Stimulated activated CD4-positive, alpha-beta T cell treated with anti-CD3 and anti-CD28 coated beads, Interleukin-1b, Interleukin-23, amount 100 ng/mL, for 4 hours (primary cell): ENCODE results near the gene MRM3.
"Not testable (repeated sequence)": the region's sequence is repeated elsewhere in the genome, so short reads cannot be mapped to it uniquely, and the experiment has no call there.

Experiments used
- DNase-seq, 2 donors: peaks; one replicate each; pipeline ENCODE4 v3.0.0-alpha.2; 2020; ENCODE audit warnings: low read depth in 2 of 2

MRM3 gene

DNA sequence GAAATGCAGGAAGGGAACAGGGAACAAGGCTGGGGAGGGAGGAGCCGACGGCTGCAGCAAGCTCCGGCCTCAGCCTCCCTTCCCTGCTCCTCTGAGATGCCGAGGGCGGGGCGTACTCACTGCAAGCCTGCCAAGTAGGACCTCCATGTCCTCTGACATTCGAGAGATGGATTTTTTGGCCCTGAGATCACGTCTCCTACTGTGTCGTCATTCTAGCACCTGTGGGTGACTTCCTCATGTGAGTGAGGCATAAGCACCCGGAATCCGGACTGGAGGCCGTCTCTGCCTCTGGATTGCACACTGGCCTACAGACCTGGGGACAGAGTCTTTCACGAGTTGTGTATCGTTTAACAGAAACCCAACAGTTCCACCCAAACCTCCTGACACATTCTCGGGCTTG is 14.5 kb downstream of the MRM3 start:
- DNase-seq, result no peak

DNA sequence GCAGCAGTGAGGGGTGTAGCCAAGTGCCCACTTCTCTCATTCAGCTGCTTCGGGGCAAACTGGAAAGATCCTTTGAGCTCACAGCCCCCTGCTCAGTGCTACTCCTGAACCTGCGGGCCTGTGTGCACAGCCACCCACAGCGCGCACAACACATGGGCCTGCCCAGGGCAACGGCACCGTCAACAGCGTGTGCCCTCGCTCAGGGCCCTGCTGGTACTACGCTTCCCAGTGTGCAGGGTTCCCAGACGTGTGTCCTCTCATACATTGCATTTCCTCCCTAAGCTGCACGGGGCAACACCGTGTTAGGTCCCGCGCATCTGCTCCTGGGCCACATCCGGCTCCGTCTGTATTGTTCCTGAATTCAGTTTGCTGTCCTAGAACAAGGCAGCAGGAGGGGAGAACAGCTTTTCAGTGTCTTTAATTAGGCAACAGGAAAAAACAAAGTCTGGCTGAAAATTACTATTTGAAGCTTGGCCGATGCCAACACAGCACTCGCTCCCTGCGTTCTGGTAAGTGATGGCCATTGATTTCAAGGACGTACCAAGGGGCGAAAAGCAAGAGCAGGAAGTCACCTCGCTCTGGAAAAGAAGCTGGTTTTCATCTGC is 15.2 kb downstream of the MRM3 start:
- no peak for DNase-seq

DNA sequence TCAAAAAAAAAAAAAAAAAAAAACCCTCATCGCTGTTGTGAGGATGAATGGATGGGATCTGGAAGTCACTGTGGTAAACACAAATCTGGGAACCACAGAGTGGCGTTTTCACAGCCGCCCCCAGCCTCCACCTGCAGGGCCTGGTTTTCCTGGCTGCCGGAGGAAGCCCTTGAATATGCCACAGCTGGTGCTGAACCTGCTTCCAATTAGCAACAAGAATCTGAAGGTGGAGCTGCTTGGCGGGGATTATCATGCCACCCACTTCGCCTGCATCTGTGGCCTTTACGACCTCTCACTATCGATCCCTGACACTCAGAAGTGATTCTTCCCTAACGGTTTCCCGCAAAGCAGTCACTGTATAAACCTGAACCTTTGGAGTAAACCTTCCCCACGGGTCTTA is 16.1 kb downstream of the MRM3 start:
- no peak for DNase-seq

DNA sequence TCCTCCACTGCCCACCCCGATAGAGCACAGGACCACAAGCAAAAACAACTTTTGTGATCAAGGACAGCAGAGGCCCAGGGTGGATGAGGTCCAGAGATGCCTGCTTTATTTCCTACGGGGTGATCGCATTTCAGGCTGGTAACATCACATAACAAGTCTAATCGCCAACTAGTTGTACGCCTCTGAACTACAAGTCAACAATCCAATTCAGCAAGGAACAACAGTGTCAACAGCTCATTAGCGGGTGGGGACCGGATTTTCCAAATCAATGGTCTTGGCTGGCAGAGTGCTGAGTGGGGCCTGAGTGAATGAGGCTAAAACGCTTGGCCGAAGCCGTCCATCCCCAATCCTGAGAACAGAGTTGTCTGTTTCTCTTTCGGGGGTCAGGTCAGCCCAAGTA is 17.1 kb downstream of the MRM3 start:
- no peak for DNase-seq

DNA sequence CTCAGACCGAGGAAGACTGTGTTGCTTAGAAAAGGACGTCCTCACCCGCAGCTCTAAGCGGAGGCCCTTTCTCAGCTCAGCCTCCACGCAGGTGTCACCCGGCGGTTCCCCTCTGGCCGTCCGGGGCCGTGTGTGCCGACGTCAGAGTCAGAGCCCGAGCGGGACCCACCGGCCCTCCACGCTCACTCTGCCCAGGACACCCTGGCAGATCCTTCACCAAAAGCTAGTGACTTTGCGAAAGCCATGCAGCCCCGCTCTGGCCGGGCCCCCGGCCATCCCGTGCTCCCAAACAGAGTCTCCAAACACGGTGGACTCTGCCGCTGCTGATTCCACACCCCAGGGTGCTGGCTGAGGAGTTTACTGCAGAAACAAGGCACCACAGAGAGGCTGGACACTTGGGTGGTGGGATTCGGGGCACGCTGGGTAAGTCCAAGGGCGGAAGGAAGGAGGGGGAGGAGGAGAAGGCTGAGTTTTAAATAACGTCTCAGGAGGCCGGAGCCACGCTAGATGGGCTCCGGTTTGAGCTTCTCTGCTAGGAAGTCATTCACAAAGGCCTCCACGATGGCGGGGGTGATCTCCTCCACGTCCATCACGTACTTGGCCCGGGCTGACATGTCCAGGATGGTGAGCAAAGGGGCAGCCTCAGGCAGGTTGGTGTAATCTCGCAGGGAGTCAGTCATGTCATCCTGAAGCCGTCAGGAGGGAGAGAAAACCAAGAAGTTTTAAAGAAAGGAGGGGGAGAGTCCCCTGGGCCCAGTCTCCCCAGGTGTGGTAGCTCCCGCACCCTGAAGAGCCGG is 18.5 kb downstream of the MRM3 start:
- no peak for DNase-seq

DNA sequence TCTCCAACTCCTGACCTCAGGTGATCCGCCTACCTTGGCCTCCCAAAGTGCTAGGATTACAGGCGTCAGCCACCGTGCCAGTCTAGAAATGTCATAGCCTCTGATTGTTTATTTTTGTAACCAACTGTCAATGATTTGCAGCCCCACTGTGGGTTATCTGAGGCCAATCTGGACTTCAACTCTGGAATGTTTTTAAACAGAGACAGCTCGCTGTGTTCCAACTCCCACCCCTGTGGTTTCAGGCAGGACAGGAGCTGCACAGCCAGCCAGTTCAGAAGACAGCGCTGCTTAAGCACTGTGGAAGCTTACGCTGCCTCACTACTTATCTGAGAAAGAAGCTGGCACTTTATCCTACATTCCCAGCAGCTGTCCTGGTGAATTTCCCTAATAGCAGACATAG is 19.5 kb downstream of the MRM3 start:
- no peak for DNase-seq

DNA sequence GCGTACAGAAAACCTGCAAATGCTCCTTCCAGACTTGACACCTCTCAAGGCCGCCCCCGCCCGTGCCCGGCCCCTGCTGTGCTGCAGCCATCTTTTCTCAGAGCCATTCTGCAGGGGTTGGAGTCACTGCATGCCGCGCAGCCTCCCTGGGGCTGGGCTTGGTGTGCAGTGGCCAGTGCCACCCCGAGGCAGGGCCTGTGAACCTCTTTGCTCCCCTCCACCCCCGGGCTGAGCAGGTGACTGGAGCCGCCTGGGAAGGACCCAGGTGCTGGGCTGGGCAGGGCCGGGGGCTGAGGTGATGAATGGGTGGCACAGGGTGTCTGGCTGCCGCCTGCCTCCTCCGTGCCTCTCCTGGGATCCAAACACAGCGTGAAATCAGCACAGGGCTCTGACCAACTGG is 20.3 kb downstream of the MRM3 start:
- no peak for DNase-seq

DNA sequence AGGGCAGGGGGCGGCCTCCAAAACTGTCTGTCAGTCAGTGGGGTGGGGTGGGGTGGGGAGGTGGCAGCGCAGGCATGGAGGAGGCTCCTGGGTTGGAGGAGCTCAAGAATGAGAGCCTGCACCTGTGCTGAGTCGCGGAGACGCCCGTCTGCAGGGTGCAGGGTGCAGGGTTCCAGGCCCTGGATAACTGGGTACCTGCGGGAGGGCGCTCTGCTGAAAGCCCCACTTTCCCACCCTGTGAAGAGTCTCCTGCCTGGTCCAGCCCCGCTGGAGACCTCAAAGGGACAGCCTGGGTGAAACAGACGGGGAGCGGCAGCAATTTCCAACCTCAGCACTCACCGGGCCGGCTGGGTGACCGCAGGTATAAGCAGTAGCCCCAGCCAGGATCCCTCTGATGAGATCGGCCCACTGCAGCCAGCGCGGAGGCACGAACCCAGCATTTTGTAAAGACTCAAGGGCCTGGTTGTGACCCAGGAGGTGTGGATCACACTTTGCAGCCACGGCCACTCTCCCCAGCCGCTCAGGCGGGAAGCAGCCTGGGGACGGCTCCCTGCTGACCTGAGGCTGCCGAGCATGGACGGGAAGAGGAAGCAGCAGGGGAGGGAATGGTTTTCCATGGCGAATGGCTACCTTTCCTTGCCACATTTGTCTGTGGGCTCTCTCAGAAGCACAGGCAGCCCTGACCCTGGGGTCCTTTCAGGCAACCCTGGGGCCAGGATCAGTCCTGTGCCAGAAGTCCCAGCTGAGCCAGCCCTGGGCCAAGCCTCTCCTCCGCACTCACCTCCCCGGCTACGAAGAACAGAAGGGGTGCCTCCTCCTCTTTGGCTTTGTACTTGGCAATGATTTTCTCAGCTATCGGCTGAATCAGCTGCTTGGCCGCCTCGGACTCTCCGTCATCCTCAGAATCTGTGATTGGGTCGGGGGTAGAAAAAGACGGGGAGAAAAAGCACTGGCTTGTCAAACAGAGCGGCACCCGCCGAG is 21.0 kb downstream of the MRM3 start:
- DNase-seq, result no peak

DNA sequence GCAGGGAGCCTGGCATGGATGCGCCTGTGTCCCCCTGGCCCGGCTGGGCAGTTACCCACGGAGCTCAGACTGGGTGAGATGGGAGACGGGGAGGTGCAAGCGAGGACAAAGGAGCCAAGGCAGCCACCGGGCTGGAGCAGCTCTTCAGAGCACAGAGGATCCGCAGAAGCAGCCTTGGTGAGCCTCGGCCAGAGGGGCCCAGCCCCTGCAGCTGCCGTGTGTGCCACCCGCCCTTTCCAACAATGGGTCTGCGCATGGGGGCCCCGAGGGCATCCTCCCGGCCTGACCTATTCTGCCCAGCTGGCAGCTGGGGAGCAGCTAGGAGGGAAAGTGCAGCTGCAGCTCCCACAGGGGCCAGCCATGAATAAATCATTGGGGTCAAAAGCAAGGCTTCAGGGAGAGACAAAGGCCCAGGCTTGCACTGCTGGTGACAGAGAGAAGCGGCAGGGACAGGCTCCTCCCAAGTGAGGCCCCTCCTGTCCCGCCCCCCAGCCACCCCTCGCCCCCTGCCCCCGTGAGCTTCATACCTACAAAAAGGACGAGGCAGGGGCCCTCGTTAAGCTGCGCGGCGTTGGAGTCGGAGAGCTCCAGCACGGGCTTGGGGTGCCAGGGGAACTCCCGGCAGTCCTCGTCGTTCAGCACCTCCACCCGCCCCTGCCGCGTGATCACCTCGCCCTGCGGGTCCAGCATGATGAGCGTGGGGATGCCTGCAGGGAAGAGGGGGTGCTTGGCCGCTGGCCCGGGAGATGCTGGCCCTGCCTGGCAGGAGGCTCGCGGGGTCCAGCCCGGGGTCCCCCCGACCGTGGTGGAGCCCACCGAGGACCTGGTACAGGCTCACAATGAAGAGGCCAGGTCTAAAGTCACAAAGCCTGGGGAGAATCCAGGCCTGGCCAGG is 22.6 kb downstream of the MRM3 start:
- DNase-seq, result no peak

DNA sequence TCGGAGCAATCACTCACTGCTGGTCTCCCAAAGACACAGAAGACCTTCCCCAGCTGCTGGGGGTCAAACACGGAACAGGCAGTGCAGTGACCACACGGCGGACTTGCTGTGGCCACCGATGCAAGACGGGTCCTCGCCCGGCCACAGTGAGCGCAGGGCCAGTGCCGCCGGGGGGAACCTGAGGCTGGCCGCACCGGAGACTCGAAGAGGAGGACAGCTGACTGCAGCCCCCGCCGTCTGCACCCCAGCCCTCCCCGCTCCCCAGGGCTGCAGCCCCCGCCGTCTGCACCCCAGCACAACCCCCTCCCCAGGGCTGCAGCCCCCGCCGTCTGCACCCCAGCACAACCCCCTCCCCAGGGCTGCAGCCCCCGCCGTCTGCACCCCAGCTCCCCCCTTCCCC is 23.7 kb downstream of the MRM3 start:
- DNase-seq, result not testable (repeated sequence)

DNA sequence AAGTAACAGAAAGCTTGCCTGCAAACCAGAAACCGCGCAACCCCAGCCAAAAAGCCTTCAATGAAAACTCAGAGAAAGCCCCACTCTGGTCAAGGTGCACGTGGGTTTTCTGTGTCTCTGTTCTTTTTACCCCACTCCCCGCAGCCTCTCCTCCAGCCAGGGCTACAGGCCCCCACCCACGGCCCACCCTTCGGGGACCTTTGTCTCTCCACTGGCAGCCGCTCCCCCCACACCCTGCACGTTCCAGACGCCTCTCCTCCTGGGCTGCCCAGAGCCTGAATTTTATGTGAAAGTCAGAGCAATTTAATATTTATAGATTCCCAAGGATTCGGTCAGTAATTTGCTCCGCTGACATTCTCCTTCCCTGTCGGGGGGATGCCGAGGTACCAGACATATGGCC is 24.2 kb downstream of the MRM3 start:
- DNase-seq, result no peak

DNA sequence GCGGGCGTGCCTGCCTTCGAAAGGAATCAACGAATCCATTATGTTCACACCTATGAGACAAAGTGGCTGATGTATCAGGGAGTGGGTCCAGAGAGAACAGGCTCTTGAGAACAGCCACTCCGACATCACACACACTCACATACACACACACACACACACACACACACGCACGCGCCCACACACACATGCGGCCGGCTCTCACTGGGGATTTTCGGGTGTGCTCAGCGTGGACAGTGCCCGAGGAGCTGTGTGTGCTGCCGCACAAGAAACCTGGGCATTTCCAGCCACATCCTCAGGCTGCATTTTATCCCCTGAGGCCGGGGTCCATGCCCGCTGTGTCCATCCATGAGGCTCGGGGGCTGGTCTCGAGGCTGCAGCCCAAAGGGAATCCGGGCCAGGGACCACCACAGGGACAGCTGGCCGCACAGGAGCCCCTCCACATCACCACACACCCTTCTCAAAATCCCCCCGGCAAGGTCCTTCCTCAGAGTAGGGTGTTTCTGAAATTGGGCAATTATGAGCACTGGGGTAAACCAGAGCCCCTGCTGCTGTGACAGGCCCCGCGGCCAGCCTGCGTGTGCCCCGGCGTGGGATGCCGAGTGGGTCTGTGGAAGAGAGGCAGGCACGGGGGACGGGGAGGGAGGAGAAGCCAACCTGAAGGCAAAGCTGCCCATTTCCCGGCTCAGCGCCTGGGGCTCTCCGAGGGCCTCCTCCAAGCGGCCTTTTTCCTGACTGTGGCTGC is 24.8 kb downstream of the MRM3 start:
- no peak for DNase-seq

DNA sequence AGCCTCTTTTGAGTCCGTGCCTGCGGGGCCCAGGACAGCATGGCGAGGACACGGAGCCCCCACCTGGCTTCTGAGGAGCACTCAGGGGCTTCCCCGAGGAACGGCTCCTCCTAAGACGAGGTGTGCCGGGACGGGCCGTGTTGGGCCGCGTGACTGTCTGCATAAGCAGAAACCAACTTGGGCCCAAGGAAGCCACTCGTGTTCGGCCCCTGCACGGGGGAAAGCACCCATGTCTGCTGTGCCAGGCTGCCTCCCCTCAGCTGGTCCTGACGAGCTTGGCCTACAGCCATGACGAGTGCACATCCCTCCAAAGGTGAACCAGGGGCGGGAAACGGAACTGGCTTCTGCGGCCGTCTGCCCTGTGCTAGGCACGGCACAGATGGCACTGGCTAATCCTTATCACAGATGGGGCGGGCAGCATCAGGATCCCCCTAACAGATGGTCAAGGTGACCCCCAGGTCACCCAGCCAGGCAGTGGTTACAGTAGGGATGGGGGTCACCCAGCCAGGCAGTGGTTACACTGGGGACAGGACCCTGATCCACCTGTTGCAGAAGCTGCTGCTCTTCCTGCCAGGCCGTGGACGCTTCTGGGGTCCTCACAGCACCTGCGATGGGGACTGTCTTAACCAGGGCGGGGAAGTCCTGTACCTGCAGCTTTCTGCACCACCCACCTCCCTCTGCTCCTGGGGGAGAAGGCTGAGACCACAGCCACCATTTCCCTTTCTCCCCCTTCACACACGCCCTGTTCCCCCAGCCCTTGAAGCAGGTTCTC is 25.6 kb downstream of the MRM3 start:
- DNase-seq, result no peak

DNA sequence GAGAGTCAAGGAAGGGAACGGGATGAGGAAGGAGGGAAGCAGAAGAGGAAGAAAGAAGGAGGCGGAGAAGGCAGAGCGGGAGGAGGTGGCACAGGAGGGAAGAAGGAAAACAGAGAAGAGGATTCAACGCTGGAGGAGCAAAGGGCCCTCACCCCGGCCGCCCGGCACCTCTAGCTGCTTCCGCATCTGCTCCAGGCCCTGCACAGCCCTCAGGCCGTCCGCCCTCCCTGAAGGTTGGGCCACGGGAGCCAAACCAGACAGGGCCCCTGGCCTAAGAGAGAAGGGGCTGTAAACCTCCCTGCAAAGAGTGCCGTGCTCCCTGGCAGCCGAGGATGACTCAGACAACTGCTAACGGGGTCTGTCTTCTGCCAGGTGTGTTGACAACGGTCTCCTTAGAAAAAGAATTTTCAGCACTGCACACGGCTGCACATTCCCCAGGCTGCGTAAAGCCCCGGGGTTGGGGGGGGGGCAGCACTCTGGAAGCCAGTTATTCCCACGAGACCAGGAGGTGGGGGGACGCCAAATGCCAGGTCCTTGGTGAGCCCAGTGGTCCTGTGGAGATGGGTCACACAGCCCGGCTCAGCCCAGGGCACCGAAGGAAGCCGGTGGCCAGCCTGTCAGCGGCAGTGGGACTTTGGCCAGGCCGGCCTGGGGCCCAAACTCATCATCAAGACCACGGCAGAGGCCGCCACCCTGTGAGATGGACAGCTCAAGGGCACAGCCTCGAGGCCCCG is 29.1 kb downstream of the MRM3 start:
- no peak for DNase-seq

DNA sequence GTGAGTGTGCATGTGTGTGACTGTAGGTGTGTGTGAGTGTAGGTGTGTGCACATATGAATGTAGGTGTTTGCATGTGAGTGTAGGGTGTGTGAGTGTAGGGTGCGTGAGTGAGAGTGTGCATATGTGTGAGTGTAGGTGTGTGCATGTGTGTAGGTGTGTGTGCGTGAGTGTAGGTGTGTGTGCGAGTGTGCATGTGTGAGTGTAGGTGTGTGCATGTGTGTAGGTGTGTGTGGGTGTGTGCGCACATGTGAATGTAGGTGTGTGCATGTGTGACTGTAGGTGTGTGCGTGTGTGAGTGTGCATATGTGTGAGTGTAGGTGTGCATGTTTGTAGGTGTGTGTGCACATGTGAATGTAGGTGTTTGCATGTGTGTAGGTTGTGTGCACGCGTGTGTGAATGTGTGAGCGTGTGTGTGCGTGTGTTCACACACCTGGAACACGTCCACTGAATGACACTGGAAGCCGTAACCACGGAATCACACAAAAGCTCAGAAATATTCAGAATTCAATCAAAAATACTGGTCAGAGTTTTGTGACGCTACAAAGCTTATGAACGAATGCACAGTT is 30.6 kb downstream of the MRM3 start:
- DNase-seq, result no peak

DNA sequence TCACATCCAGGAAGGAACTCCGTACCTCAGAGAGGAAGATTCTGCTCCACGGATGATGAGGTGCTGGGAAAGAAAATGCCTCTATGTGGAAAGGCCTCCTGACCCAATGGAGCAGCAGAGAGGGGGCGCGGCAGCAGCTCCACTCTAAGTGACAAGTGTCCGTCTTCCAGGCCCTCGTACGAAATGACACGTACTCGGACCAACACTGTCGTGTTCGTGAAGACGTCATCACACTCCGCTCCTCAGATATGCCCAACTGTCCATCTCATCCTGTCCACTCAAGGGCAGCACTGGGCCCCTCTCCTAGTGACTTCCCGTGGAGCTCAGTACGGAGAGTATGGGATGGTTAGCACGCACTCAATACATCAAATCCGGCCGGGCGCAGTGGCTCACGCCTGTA is 32.2 kb downstream of the MRM3 start:
- DNase-seq, result no peak

DNA sequence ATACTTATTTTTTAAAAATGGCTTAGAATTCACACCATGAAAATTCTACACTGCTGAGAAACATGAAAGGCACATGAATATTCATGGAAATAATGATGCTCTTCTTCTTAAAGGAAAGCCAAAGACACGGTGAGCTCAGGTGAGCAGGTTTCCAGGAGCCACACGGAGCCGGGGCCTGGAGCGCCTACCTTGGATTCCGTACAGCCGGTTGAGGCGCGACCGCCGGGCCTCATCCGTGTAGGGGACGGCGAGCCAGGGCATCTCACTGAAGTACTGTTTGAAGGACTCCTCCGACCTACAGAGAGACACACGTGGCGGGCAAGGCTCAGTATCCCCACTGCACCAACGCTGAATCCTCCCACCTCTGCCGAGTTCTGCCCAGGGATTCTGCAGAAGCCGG is 37.1 kb downstream of the MRM3 start:
- no peak for DNase-seq

DNA sequence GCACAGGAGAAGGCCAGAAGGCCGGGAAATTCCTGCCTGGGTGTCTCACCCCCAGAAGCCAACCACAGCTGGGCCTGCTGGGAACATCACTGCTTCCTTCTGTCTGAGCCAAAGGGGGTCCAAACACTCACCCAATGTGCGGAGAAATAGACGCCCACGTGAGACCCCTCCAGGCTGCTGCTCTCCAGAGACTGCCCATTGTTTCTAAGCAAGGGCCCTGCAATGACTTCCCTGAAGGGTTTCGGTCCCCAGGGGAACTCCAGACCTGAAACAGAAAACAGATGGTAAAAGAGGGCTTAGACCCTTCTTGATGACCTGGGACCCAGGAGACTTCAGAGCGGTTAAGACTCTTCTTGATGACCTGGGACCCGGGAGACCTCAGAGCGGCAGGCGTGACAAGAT is 41.3 kb downstream of the MRM3 start:
- DNase-seq, result no peak

DNA sequence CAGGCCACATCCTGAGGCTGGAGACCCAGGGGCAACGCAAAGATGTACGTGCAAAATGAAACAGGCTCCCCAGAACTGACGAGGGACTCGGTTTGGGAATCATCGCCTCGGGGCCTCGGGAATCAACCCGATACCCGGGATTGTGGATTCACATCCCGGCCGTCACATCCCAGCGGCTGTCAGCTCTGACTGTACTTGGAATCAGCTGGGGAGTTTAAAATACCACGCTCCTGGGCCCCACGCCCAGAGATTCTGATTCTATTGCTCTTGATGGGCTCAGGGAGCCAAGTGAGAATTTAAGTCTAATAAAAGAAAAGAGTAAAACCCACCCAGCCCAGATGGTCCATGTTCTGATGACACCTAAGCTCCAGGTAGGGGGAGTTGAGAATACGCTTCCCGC is 42.2 kb downstream of the MRM3 start:
- no peak for DNase-seq
